ENCODE measurements around the gene SAA2.
"Not testable (repeated sequence)": the region's sequence is repeated elsewhere in the genome, so short reads cannot be mapped to it uniquely, and the experiment has no call there.

SAA2 gene

DNA sequence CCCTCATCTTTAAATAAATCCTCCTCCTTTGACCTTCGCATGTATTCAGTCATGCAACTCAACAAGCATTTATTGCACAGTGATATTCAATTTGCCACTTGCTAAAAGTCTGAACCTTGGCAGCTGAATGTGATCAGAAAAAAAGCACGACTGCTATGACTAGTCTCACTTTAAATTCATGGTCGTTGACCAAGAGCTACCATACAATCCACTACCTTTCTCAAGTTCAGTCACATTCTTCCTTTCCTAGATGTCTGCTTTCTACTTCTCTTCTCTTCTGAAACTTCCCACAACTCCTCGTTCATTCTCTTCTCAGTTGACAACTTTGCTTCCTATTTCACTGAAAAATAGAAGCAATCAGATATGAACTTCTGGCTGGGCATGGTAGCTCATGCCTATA, 15.6 kb upstream of the SAA2 start:
- FAIRE-seq (no peak), DNase-seq (ENCODE audit: insufficient read length, low spot score) (no peak)

GRCh38 chr11:18262681-18263350, 14.3 kb upstream of the SAA2 start:
- DNase-seq (ENCODE audit: insufficient read length, low spot score); FAIRE-seq: not testable (repeated sequence)

More for the DNA sequence above, 15.6 kb upstream of the SAA2 start:
- TF ChIP-seq, protein P1, sequence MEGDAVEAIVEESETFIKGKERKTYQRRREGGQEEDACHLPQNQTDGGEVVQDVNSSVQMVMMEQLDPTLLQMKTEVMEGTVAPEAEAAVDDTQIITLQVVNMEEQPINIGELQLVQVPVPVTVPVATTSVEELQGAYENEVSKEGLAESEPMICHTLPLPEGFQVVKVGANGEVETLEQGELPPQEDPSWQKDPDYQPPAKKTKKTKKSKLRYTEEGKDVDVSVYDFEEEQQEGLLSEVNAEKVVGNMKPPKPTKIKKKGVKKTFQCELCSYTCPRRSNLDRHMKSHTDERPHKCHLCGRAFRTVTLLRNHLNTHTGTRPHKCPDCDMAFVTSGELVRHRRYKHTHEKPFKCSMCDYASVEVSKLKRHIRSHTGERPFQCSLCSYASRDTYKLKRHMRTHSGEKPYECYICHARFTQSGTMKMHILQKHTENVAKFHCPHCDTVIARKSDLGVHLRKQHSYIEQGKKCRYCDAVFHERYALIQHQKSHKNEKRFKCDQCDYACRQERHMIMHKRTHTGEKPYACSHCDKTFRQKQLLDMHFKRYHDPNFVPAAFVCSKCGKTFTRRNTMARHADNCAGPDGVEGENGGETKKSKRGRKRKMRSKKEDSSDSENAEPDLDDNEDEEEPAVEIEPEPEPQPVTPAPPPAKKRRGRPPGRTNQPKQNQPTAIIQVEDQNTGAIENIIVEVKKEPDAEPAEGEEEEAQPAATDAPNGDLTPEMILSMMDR (IDR thresholded peaks at IDR 0.05; ENCODE audit: insufficient read depth, missing control alignments), result no peak

- DNase-seq (ENCODE audit: insufficient read length, low spot score) (no peak), FAIRE-seq (no peak)
- TF ChIP-seq, protein P1 (IDR thresholded peaks at IDR 0.05; ENCODE audit: insufficient read depth, missing control alignments), result no peak
Observed at GRCh38 chr11:18261721-18262120, 13.3 kb upstream of the SAA2 start.

GRCh38 chr11:18259259-18259658, 10.8 kb upstream of the SAA2 start:
- DNase-seq (ENCODE audit: insufficient read length, low spot score) (no peak), FAIRE-seq (no peak)
- TF ChIP-seq, protein P1 (IDR thresholded peaks at IDR 0.05; ENCODE audit: insufficient read depth, missing control alignments), result no peak

- FAIRE-seq (no peak), DNase-seq (ENCODE audit: insufficient read length, low spot score) (no peak)
- TF ChIP-seq, protein P1 (IDR thresholded peaks at IDR 0.05; ENCODE audit: insufficient read depth, missing control alignments), result no peak
Observed at GRCh38 chr11:18254781-18255361, 6.4 kb upstream of the SAA2 start.

GRCh38 chr11:18253778-18254338, 5.4 kb upstream of the SAA2 start:
- TF ChIP-seq, protein P1 (IDR thresholded peaks at IDR 0.05; ENCODE audit: insufficient read depth, missing control alignments), result no peak
- no peak for DNase-seq (ENCODE audit: insufficient read length, low spot score)
- FAIRE-seq, result no peak

GRCh38 chr11:18253233-18253632, 4.8 kb upstream of the SAA2 start:
- no peak for FAIRE-seq
- TF ChIP-seq, protein P1 (IDR thresholded peaks at IDR 0.05; ENCODE audit: insufficient read depth, missing control alignments), result no peak
- no peak for DNase-seq (ENCODE audit: insufficient read length, low spot score)

- not testable (repeated sequence) for FAIRE-seq; DNase-seq (ENCODE audit: insufficient read length, low spot score)
Observed at GRCh38 chr11:18247191-18247581, 1.3 kb downstream of the SAA2 start.

- FAIRE-seq, result not testable (repeated sequence)
Observed at GRCh38 chr11:18246379-18247190, 1.9 kb downstream of the SAA2 start.

More at GRCh38 chr11:18246379-18247190, 1.9 kb downstream of the SAA2 start:
- not testable (repeated sequence) for DNase-seq (ENCODE audit: insufficient read length, low spot score)
